AG04449 (cell line): ENCODE measurements around the gene ST8SIA3.

Source experiments
- CTCF ChIA-PET: fragments of 350-600 bp; formaldehyde crosslinking; extraction: SDS; loops from one replicate; lab custom pipeline; 2021; ENCODE audit warnings: antibody characterized with exemption; lab: Yijun Ruan, JAX
- POLR2A ChIA-PET: fragments of 400-600, 350-600 bp; formaldehyde crosslinking; extraction: SDS; loops from one replicate; lab custom pipeline; 2020; ENCODE audit warnings: antibody characterized with exemption, inconsistent platforms; lab: Yijun Ruan, JAX
- DNase-seq: peaks from one replicate; pipeline ENCODE4 v3.0.0-alpha.2; 2010; ENCODE audit warnings: low read depth, low spot score
- H3K4me3 ChIP-seq: 2 replicates; pipeline ENCODE4 v1.5.1; 2011; ENCODE audit warnings: low read depth, mild to moderate bottlenecking, control low read depth, low read length
- CTCF ChIP-seq: IDR thresholded peaks from one replicate; pipeline ENCODE4 v1.5.1; 2011; ENCODE audit warnings: mild to moderate bottlenecking, moderate library complexity, low read length, control low read depth, inconsistent platforms; ENCODE audit not compliant: insufficient read depth; ENCODE audit errors: missing control alignments

ST8SIA3 gene

GRCh38 chr18:57397440-57398132, 45.2 kb downstream of the ST8SIA3 start:
- H3K4me3 ChIP-seq: no peak overlapping the region
- ChIA-PET CTCF (no interaction called here), POLR2A (no interaction called here)
- no peak for TF ChIP-seq CTCF
- DNase-seq: peak; percentile 4

- ChIA-PET POLR2A (no interaction called here), CTCF (no interaction called here)
- TF ChIP-seq CTCF: no peak
- H3K4me3 ChIP-seq: no peak overlapping the region
- DNase-seq: no peak
Observed at GRCh38 chr18:57404345-57404744, 52.0 kb downstream of the ST8SIA3 start.

GRCh38 chr18:57409650-57410049, 57.3 kb downstream of the ST8SIA3 start:
- H3K4me3 ChIP-seq: no peak overlapping the region
- POLR2A ChIA-PET: no interaction called here
- DNase-seq: no peak
- CTCF ChIA-PET: no interaction called here
- no peak for TF ChIP-seq CTCF

- no peak for DNase-seq
- no peak overlapping the region for H3K4me3 ChIP-seq
- no peak for TF ChIP-seq CTCF
- ChIA-PET CTCF (no interaction called here), POLR2A (no interaction called here)
Observed at GRCh38 chr18:57410749-57411148, 58.4 kb downstream of the ST8SIA3 start.

- no peak overlapping the region for H3K4me3 ChIP-seq
- DNase-seq: no peak
- TF ChIP-seq CTCF: no peak
- CTCF ChIA-PET: no interaction called here
- POLR2A ChIA-PET: no interaction called here
Observed at GRCh38 chr18:57416542-57416941, 64.2 kb downstream of the ST8SIA3 start.
